GM18505 (cell line): Measurements from ENCODE around the gene CXorf49B.
A peak's percentile ranks its signal among the peaks of the same experiment; 100 is the strongest.
"Not testable (repeated sequence)": the region's sequence is repeated elsewhere in the genome, so short reads cannot be mapped to it uniquely, and the experiment has no call there.

ENCODE experiments used
- ATAC-seq: cut with Tn5 transposase; IDR thresholded peaks from one replicate; pipeline ENCODE4 v1.9.1; 2021; ENCODE audit not compliant: unreplicated experiment

Gene CXorf49B

GRCh38 chrX:71763049-71763448 is at the start of gene CXorf49B:
CXorf49B (plus strand) TSS chrX:71763349; CDS start chrX:71763424, 75 bp downstream.
- not testable (repeated sequence) for ATAC-seq

GRCh38 chrX:71714064-71714463 is 49.1 kb upstream of the CXorf49B start:
- not testable (repeated sequence) for ATAC-seq

GRCh38 chrX:71715551-71715950 is 47.6 kb upstream of the CXorf49B start:
- ATAC-seq: not testable (repeated sequence)

- not testable (repeated sequence) for ATAC-seq
These were observed 46.8 kb upstream of the CXorf49B start for GRCh38 chrX:71716323-71716722.

GRCh38 chrX:71718185-71718584 is 45.0 kb upstream of the CXorf49B start, which contains the start of gene CXorf49:
CXorf49 (minus strand) TSS chrX:71718285; CDS start chrX:71718151, 134 bp downstream.
- ATAC-seq: not testable (repeated sequence)

- not testable (repeated sequence) for ATAC-seq
These were observed 44.0 kb upstream of the CXorf49B start for GRCh38 chrX:71719195-71719594.

GRCh38 chrX:71720289-71720886 is 42.8 kb upstream of the CXorf49B start:
- ATAC-seq: not testable (repeated sequence)

- not testable (repeated sequence) for ATAC-seq
These were observed 2.4 kb upstream of the CXorf49B start for GRCh38 chrX:71760688-71761281.

GRCh38 chrX:71764832-71765231 is 1.7 kb downstream of the CXorf49B start:
- not testable (repeated sequence) for ATAC-seq

- ATAC-seq: not testable (repeated sequence)
These were observed 2.5 kb downstream of the CXorf49B start for GRCh38 chrX:71765613-71766012.

- not testable (repeated sequence) for ATAC-seq
These were observed 4.0 kb downstream of the CXorf49B start for GRCh38 chrX:71767134-71767533.

GRCh38 chrX:71778322-71778721 is 15.2 kb downstream of the CXorf49B start:
- ATAC-seq: not testable (repeated sequence)

- not testable (repeated sequence) for ATAC-seq
These were observed 19.2 kb downstream of the CXorf49B start for GRCh38 chrX:71782225-71782949.

- ATAC-seq: not testable (repeated sequence)
These were observed 19.8 kb downstream of the CXorf49B start for GRCh38 chrX:71782950-71783299.

GRCh38 chrX:71783569-71784347 is 20.6 kb downstream of the CXorf49B start:
- peak; percentile 45 for ATAC-seq

GRCh38 chrX:71784348-71784983 is 21.3 kb downstream of the CXorf49B start:
- peak; percentile 60 for ATAC-seq

- ATAC-seq: not testable (repeated sequence)
These were observed 43.3 kb downstream of the CXorf49B start for GRCh38 chrX:71806450-71806849.
